ENCODE data around the gene BUB1B.

DNA sequence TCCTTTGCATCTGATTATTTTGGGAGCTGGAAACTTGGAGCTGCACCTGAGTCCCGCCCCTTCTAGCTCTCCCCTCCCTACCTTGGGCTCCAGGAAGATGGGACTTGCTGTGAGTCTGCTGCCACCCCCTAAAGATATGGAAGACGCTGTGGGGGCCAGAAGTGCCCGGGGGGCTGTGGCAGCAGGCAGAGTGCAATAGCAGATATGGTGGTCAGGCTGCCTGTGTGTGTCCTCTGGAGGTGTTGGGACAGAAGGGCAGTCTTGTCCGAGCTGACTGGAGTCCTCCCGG lies 78.5 kb downstream of the BUB1B start:
- TF ChIP-seq, protein P1, sequence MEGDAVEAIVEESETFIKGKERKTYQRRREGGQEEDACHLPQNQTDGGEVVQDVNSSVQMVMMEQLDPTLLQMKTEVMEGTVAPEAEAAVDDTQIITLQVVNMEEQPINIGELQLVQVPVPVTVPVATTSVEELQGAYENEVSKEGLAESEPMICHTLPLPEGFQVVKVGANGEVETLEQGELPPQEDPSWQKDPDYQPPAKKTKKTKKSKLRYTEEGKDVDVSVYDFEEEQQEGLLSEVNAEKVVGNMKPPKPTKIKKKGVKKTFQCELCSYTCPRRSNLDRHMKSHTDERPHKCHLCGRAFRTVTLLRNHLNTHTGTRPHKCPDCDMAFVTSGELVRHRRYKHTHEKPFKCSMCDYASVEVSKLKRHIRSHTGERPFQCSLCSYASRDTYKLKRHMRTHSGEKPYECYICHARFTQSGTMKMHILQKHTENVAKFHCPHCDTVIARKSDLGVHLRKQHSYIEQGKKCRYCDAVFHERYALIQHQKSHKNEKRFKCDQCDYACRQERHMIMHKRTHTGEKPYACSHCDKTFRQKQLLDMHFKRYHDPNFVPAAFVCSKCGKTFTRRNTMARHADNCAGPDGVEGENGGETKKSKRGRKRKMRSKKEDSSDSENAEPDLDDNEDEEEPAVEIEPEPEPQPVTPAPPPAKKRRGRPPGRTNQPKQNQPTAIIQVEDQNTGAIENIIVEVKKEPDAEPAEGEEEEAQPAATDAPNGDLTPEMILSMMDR (IDR thresholded peaks at IDR 0.05; ENCODE audit: low read depth, low read length) = no peak
- TF ChIP-seq POLR2A (IDR thresholded peaks at IDR 0.05; ENCODE audit: extremely low read depth, insufficient read length) = no peak
- TF ChIP-seq, protein P2, sequence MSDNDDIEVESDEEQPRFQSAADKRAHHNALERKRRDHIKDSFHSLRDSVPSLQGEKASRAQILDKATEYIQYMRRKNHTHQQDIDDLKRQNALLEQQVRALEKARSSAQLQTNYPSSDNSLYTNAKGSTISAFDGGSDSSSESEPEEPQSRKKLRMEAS (IDR thresholded peaks at IDR 0.05; ENCODE audit: low read depth, low read length) = no peak

All from NB4 (cell line).